HL-60/S4 treated with retinoic acid at 250 ng/mL for 4 days and 3 days (cell line): ENCODE results near the gene CCR1.

Experiments
- in situ Hi-C: fragments of 300-500 bp; cut with MboI; formaldehyde crosslinking; loops from 2 replicates; pipeline ENCODE4 v1.7.0; 2022; ENCODE audit warnings: low sequenced_read_pairs

CCR1 gene

DNA sequence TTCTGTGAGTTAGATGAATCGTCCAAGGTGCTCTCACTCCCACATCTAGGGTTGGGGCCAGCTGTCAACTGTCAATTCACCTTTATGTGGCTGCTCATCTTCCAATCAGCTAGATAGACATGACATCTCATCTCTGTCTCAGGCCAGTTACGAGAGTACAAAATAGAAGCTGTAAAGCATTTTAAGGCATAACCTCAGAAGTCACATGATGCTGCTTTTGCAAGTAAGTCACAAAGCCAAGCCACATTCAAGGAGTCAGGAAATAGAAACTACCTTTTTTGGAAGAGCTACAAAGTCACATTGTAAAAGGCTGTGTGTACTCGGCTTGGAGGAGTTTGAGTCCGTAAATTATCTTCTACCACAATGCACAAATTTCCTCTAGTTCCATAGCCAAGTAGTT is 5.1 kb upstream of the CCR1 start:
- in situ Hi-C loops: loop anchor here (5.0 kb wide), 1 partner anchor 154 kb away; no protein-coding TSS in a partner anchor

DNA sequence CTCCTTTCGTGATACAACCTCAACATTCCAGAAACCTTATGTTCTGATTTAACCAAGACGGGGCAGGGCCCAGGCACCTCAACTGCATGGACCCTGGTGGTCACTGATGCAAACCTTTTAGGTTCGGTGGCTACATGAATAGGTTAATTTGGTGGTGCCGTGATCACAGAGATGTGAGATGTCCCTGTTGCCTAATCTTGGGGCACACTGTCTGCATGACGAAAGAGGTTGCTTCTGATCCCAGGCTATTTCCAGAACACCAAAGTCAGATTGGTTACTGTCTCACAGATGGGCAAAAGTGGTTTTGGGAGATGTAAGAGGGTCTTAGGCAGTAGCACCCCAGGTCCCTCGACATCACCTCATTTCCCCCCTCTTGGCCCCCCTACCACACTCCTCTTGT is 4.0 kb upstream of the CCR1 start:
- in situ Hi-C loops: loop anchor here (5.0 kb wide), 1 partner anchor 155 kb away; no protein-coding TSS in a partner anchor

DNA sequence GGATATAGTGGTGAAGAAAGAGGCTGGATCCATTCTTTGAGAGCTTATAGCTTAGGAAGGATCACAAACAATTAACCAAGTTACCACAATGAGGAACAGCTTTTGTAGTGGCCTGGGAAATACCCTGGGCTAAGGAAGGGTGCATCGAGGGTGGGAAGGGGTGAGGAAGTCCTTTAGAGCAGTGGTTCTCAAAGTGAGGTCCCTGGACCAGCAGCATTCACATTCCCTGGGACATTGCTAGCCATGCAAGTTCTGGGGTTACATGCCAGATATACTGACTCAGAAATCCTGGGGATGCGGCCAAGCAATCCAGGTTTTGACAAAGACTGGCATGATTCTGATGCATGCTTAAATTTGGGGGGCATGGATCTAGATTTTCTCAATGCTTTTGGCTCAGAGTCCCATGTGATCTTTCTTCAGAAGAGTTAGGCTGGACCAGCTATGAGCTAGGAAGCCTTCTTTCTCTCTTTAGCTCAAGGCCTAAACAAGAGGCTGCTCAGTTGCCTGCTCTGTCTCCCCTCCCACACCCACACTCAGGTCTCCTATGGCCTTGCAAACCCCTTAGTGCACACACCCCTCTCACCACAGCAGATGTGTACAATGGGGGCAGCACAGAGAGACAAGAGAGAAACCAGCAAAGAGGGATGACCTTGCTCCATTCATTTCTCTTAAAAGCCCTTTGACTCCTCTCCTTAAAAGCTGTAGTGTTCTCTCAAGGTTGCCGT is 1.8 kb upstream of the CCR1 start:
- in situ Hi-C loops: loop anchor here (5.0 to 10.0 kb wide), 2 partner anchors 115 to 157 kb away; no protein-coding TSS in a partner anchor

DNA sequence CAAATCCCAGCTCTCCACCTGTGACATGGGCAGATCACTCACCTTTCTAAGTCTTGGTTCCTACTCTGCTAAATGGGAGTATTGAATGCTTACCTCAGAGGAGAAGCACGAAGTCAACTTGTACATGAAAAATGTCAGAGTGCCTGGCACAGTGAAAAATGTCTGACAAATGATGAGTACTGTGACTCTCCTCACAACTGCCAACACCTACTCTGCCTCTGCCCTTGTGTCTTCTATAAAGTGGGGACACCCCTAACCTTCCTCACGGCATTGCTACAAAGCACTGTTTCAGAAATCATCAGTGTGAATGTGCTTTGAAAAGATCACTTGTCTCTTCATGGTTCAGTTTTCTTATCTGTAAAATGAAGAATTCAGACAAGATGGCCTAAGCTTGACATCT is 940 bp upstream of the CCR1 start:
- in situ Hi-C loops: loop anchor here (10.0 kb wide), 1 partner anchor 114 kb away; no protein-coding TSS in a partner anchor

DNA sequence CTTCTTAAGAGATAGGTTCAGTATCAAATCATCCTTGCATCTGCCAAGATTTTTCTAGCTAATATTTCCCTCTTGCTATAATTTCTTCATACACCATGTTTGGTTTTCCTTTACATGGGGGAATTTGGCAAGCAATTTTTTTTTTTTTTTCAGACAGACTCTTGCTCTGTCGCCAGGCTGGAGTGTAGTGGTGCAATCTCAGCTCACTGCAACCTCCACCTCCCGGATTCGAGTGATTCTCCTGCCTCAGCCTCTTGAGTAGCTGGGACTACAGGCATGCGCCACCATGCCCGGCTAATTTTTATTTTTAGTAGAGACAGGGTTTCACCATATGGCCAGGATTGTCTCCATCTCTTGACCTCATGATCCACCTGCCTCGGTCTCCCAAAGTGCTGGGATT is 599 bp downstream of the CCR1 start:
- in situ Hi-C loops: loop anchor here (10.0 kb wide), 1 partner anchor 113 kb away; no protein-coding TSS in a partner anchor

DNA sequence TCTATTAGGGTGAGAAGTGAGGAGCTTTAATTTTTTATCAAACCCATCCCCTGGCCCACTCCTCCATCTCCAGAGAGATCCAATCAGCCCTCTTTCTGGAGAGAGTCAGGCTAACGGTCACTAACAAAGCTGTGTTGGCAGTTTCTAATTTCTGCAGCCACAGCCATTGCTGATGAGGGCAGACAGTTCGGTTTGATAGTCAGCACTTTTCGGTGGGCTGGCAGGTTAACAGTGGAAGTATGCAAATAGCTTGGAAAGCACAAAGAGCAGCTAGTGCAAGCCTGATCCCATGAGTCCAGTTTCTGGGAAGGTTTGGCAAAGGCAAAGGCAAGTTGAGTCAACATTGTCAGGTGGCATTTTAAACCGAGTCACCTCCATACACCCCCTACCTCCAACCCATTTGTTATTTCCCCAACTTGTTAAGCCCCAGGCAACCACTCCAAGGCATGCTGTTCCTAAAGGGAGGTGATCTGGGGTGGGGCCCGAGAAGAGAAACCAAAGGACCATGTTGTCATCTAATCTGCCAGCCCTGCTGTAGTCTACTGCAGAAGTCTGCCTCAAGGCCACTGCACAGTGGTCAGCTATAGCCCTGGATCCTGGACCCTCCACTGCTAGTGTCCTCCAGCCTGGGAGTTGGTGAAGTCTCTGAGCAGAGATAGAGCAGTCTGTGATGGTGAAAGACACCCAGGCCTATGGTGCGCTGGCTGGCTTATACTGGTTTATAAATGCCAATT is 1.7 kb downstream of the CCR1 start:
- in situ Hi-C loops: loop anchor here (10.0 kb wide), 1 partner anchor 112 kb away; no protein-coding TSS in a partner anchor

DNA sequence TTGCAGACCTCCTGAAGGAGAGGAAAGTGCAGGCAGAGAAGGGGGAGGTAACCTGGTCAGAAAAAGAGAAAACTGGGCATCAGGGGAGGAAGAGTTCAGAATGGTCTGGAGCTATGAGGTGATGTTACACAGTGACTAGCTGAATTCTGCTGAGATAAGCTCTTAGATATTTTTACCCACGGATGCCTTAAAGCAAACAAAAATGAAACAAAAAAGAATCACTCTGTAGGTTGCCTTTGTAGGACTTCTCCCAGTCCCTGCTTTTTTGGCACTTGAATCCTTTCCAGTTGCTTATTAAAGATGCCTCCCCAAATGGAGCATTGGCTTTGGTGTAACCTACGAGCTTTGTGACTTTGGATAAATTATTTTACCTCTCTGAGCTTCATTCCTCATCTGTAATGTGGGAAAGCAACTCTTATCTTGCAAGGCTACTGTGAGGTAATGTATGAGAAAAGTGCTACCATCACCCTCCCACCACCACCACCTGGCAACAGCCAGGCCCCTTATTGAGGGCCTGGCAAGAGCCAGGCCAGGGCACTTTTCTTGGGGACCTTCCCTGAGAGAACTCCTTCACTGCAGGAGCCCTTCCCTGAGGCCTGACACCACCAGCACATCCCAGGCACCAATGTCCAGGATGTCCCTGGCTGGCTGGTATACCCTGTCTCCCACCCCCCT is 2.7 kb downstream of the CCR1 start:
- in situ Hi-C loops: loop anchor here (10.0 kb wide), 1 partner anchor 111 kb away; no protein-coding TSS in a partner anchor

DNA sequence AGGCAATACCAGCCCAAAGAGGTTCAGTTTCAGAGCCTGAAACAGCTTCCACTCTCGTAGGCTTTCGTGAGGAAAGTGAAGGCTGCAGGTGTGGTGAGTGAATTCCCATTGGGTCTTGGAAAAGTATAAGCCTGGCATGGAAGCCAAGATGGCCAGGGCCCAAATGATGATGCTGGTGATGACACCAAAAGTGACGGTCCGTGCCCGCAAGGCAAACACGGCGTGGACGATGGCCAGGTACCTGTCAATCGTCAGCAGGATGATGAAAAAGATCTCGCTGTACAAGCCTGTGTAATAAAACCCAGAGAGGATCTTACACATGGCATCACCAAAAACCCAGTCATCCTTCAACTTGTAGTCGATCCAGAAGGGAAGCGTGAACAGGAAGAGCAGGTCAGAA is 4.4 kb downstream of the CCR1 start:
- in situ Hi-C loops: loop anchor here (10.0 kb wide), 1 partner anchor 109 kb away; no protein-coding TSS in a partner anchor

DNA sequence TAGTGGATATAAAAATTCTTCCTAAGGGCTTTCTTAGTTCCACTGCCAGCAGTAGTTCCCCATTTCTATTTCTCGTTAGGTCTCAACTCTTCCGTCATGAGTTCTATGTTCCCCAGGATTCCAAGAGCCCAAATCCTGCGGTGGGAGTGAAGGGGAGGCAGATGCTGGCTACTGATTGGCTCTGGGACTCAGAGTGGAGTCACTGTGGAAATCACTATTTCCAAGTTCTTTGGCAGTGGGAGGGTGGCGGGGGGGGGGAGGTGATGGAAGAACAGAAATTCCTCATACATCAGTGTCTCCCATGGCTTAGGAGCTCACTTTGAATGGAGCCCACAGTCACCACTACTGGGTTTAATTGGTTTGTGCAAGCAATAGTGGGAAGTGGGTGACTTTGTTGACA is 5.6 kb downstream of the CCR1 start:
- in situ Hi-C loops: loop anchor here (10.0 kb wide), 1 partner anchor 108 kb away; no protein-coding TSS in a partner anchor

DNA sequence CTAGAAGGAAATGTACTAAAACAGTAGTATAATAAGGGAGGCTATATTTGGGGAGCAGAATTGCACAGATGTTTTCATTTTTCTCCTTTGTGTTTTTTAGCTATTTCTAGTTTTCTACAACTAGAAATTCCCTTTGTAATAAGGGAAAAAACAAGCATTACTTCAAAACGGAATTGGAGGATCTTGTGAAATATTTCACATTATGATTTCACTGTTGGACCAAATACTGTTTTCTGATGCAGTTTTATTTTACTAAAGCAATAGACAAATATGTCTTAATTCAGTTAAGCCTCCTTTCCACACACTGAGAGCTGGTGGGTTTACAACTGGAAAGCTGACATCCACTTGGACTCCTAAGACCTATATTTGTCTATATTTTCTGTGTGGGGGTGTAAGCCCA is 7.3 kb downstream of the CCR1 start:
- in situ Hi-C loops: loop anchor here (10.0 kb wide), 1 partner anchor 106 kb away; no protein-coding TSS in a partner anchor

DNA sequence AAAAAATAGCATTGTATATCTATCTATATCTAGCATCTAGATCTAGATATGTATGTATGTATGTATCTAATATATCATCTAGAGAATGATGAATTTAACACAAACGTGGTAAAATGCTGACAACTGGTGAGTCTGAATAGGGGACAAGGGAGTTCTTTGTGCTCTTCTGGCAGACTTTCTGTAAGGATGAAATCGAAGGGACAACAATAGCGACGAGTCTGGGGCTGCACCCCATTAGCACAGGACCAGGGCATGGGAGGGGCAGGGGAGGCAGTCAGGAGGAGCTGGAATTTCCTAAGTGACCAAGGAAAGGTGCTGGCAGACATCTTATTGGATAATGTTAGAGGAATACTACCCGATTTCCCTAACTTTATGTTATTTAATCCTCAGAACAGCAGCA is 7.9 kb downstream of the CCR1 start:
- in situ Hi-C loops: loop anchor here (10.0 kb wide), 1 partner anchor 105 kb away; no protein-coding TSS in a partner anchor

DNA sequence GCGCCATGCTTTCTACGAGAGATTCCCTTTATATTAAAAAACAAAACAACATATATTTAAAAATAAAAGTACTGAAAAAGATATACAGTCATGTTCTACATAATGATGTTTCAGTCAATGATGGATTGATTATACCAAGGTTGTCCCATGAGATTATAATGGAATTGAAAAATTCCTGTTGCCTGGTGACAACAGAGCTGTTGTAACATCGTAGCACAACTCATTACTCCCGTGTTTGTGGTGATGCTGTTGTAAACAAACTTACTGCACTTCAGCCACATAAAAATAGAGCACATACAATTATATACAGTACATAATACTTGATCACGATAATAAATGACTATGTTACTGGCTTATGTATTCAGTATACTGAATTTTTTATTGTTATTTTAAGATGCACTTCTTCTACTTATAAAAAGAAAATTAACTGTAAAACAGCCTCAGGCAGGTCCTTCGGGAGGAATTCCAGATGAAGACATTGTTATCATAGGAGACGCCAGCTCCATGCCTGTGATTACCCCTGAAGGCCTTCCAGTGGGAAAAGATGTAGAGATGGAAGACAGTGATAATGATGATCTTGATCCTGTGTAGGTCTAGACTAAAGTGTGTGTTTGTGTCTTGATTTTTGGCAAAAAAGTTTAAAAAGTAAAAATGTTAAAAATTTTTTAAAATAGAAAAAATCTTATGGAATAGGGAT is 11.7 kb downstream of the CCR1 start:
- in situ Hi-C loops: no loop called here

DNA sequence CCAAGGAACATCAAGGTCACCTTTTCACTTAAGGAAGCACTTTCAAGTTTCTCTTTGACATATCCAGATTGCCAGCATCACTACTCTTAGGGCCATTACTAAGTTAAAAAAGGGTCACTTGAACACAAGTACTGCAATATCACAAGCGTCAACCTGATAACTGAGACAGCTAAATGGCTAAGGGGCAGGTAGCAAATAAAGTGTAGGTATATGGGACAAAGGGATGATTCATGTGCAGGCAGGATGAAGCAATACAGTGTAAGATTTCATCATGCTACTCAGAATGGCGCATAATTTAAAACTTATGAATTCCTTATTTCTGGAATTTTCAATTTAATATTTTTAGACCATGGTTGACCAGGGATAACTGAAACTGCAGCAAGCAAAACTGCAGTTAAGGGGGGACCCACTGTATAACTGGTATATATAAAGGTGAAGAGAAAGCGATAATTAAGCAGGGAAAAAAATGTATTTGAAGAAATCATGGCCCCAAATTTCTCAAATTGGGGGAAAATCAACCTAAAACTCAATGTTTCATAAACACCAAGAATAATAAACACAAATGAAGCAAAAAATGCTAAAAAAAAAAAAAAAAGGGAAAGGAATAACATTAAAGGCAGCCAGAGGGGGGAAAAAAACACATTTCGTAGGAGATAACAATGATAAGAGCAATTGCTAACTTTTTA is 13.1 kb downstream of the CCR1 start:
- in situ Hi-C loops: no loop called here

DNA sequence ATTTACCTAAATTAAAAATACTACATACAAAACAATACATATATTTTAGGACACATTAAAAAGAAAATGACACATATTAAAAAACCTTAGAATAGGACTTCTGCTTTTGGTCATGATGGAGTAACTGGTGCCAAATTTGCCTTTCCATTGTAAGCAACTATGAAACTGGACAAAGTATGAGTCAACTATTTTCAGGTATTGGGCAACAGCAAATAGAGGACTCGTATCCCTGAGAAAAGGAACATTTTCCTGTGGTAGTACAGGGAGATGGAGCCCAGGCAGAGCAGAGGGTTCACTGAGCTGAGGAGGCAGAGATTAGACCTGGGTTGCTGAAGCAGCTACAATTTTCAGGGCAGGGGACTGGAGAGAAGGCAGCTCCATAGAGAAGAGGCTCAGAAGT is 14.7 kb downstream of the CCR1 start:
- in situ Hi-C loops: no loop called here

DNA sequence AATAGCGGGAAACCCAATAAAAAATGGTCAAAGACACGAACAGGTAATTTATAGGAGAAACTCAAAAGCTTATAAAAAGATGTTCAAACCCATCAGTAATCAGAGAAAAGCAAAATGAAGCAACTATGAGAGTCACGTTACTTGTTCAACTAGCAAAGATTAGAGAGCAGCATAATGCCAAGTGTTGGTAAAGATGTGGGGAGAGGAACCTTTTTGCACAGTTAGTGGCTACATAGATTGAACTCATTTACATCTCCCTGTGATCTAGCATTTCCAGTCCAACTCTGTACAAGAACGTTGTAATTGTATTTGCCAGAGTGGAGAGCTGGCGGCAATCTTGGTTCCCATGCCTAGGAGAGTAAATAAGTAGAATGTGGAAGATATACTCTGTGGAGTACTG is 15.2 kb downstream of the CCR1 start:
- in situ Hi-C loops: no loop called here

DNA sequence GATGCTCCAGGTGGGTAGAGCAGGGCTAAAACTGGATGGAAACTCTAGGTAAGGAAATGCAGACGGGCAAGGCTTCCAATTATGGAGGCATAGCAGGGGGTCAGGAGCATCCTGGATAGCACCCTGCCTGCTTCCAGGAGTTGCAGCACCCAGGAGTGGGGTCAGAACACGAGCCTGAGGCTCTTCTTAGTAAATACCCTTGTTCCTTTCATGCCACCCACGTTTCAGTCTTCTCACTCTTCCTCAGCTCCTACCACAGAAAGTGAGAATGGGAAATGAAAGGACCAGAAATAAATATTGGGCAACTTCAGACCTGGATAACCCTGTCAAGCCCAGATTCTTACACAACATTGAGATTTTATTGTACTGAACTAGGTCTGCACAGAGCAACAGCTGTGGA is 16.4 kb downstream of the CCR1 start:
- in situ Hi-C loops: no loop called here

DNA sequence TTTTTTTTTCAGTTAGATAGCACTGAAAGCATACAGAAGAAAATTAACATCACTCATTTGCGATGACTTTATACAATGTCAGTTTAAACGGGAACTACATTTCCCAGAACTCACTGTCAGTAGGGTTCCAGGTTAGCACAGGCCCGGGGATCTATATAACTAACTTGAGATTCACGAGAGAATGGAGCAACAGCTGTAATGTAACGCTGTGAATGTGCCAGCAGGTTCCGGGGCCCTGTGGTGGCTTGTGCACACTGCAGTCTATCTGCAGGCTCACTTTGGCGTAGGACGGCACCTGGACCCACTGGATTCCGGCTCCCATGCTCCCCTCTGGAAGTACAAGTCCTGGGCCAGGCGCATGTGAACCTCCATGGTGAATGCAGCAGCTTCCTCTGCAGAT is 19.4 kb downstream of the CCR1 start:
- in situ Hi-C loops: no loop called here

DNA sequence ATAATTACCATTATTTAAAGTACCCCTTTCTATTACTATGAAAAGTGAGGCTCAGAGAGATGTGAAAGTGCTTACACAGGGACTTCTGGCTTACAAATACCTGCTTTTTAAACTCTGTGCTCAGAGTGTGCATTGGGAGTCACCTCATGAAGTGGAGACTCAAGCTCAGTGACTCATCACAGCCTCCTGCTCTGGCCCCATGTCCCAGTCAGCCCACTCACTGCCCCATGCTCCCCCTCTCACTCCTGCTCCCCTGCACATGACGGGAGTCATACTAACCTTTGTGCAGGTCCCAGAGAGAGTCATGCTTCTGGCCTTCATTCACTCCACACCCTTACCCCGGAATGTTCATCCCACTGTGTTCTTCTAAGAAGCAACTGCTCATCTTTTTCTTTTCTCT is 20.2 kb downstream of the CCR1 start:
- in situ Hi-C loops: no loop called here

DNA sequence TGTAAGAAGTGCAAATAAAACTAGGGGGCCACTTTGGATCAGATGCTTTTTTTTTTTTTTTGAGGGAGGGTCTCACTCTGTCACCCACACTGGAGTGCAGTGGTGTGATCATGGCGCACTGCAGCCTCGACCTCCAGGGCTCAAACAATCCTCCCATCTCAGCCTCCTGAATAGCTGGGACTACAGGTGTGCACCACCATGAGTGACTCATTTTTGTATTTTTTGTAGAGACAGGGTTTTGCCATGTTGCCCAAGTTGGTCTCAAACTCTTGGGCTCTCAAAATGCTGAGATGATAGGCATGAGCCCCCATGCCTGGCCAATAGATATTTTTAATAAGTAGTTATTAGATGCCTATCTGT is 20.8 kb downstream of the CCR1 start:
- in situ Hi-C loops: no loop called here
